Measurements from ENCODE around the gene PNN. TPM values are rescaled to one million over a fixed set of nuclear protein-coding genes. Genes with fewer than 3 reads are reported as not detected.
A peak's percentile ranks its signal among the peaks of the same experiment; 100 is the strongest.

PNN gene
- total and polyA plus RNA-seq, 9 of the 15 experiments (the other 6 are each of a cell fraction or from before 2014, with no cell fraction given) = 30.2 to 188 (median 69.7) TPM

GRCh38 chr14:39174560-39175444 lies at the start of gene PNN (continued):
- TF ChIP-seq NFYB (IDR thresholded peaks at IDR 0.05; ENCODE audit: extremely low read depth, insufficient read length) = peak; percentile 86
- TF ChIP-seq NEUROD1 (IDR thresholded peaks at IDR 0.05; ENCODE audit: borderline replicate concordance, low read depth, low read length, partially characterized antibody) = peak; percentile 99
- TF ChIP-seq MYC (IDR thresholded peaks at IDR 0.05; ENCODE audit: low read depth, low read length) = peak; percentile 25; the same call in 1 of the 2 replicates
- no peak for TF ChIP-seq MYC (CRISPR knock-in tag; IDR thresholded peaks at IDR 0.05; ENCODE audit: borderline replicate concordance, low read depth)
- 0 out of 2 replicates have a peak, but pooled peaks have one; percentile 29 for TF ChIP-seq ZNF121 (CRISPR knock-in tag; conservative IDR thresholded peaks at IDR 0.05)
- peak; percentile 38 to 61; a peak in 2 of 4 replicates for TF ChIP-seq SIX5 (IDR thresholded peaks at IDR 0.05; ENCODE audit: borderline replicate concordance in 1 of 2, insufficient read depth in 1 of 2, low read depth in 1 of 2, low read length in 2 of 2)
- TF ChIP-seq ZBTB7A (IDR thresholded peaks at IDR 0.05; ENCODE audit: borderline replicate concordance, control insufficient read depth, low read depth, low read length) = no peak
- TF ChIP-seq SMARCA5 (IDR thresholded peaks at IDR 0.05) = peak; percentile 80; the same call in 1 of the 2 replicates
- peak; percentile 93 for TF ChIP-seq POLR2A (conservative IDR thresholded peaks at IDR 0.05)
- no peak for TF ChIP-seq KLF13 (tag; IDR thresholded peaks at IDR 0.05; ENCODE audit: borderline replicate concordance, low read depth)
- peak; percentile 88 for TF ChIP-seq SREBF1 (IDR thresholded peaks at IDR 0.05; ENCODE audit: borderline replicate concordance, low read depth, low read length)
- no peak for TF ChIP-seq ELK3 (CRISPR knock-in tag; IDR thresholded peaks at IDR 0.05)
- TF ChIP-seq GTF2B (IDR thresholded peaks at IDR 0.05; ENCODE audit: extremely low read depth, insufficient read length) = peak; percentile 50
- peak; percentile 83 for TF ChIP-seq POLR2B (IDR thresholded peaks at IDR 0.05; ENCODE audit: low read depth, partially characterized antibody)
- TF ChIP-seq SP1 (CRISPR knock-in tag; IDR thresholded peaks at IDR 0.05) = peak; percentile 57; the same call in 1 of the 2 replicates
- no peak; the same call in 1 of the 2 replicates for TF ChIP-seq VEZF1 (CRISPR knock-in tag; IDR thresholded peaks at IDR 0.05)
- TF ChIP-seq ELF1 (tag; IDR thresholded peaks at IDR 0.05) = peak; percentile 70
- peak; percentile 48 for TF ChIP-seq CHD1 (IDR thresholded peaks at IDR 0.05; ENCODE audit: low read length)
- TF ChIP-seq PKNOX1 (IDR thresholded peaks at IDR 0.05) = peak; percentile 99
- TF ChIP-seq SP2 (IDR thresholded peaks at IDR 0.05; ENCODE audit: extremely low read depth, low read depth, low read length, poor library complexity, severe bottlenecking) = peak; percentile 62
- peak; percentile 61; the same call in 1 of the 2 replicates for TF ChIP-seq NFRKB (IDR thresholded peaks at IDR 0.05; ENCODE audit: low read depth)
- TF ChIP-seq CEBPB (tag; IDR thresholded peaks at IDR 0.05) = peak; percentile 98
- TF ChIP-seq BCOR (IDR thresholded peaks at IDR 0.05) = peak; percentile 76; the same call in 1 of the 2 replicates

Measured in K562 (cell line).